HG03135 (cell line): Measurements from ENCODE around the gene STK32C.

Experiments
- ATAC-seq: cut with Tn5 transposase; IDR thresholded peaks from one replicate; pipeline ENCODE4 v1.9.1; 2021; ENCODE audit warnings: mild to moderate bottlenecking, moderate library complexity; ENCODE audit not compliant: unreplicated experiment

STK32C gene

GRCh38 chr10:132189016-132189415, 118.7 kb downstream of the STK32C start:
- ATAC-seq = no peak

GRCh38 chr10:132188331-132188730, 119.4 kb downstream of the STK32C start:
- no peak for ATAC-seq

DNA sequence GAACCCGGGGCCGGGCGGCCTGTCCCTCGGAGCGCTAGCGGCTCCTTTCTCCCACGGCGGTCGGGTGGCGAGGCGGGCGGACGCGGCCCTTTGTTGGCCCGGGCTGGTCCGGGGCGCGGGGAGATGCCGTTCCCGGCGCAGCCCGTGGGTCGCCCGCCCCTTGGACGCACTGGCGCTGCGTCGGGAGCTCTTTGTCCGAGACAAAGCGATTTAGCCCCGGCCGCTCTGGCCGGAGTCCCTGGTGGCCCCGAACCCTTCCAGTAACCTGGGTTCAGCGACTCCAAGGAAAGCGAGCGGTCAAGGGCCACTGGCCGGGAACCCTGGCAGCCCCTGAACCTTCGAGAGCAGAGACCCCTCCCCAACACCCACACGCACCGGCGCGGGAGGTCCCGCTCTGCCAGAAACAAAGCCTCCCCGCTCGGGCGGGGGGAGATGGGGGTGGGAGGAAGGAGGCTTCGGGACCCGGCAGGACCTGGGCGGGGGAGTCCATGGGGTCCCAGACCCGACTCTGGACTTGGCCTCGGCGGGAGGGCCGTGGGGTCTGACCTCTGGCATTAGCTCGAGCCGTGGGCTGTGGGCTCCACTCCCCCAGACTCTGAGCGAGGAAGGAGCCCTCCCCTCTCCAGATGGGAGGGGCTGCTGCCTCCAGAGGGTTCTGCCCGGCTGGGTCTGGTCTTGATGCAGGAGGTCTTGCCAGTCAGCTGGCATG, 120.2 kb downstream of the STK32C start:
- no peak for ATAC-seq

- ATAC-seq = no peak
These were observed 121.0 kb downstream of the STK32C start, which contains the start of gene DPYSL4 for GRCh38 chr10:132186488-132187429. TSS of gene DPYSL4 (plus strand) at chr10:132186948. CDS start at chr10:132187064, 116 bp downstream.

DNA sequence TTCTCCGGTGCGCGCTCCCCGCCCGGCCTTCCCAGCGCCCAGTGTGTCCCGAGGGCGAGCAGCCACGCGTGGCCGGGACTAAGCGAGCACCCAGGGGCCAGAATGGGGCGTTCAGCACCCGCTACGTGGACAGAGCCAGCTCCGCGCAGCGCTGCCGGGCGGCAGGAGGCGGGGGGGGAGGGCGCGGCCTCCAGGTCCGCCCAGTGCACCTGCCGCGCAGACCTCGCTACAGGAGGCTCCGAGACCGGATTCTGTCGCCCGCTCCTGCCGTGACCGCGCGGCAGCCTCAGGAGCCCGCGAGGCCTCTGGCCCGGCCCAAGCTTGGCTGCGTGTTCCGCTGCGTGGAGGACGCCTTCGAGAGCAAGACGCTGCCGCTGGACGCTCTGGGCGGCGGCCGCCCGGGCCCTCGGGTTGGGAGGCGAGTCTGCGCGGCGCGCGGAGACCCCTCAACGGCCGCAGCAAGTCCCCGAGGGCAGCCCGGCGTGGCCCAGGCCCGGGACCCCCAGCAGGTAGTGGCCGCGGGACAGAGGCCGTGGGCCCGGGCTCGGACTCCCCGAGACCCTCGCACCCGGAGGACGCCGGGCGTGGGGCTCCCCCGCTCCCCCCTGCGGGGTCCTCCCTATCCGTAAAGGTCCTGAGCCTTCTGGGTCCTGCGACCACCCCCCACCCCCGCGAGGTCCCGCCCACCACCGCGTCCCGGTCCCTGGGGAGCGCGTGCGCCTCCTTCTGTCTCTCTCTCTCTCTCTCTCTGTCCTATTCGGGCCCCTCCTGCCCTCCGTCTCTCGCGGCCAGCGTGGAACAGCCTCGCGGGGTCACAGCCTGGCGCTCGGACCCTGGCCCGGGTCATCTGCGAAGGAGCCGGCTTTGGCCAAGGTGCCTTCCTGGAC, 121.9 kb downstream of the STK32C start:
- no peak for ATAC-seq

- ATAC-seq = no peak
These were observed 122.7 kb downstream of the STK32C start for GRCh38 chr10:132184816-132185593.

DNA sequence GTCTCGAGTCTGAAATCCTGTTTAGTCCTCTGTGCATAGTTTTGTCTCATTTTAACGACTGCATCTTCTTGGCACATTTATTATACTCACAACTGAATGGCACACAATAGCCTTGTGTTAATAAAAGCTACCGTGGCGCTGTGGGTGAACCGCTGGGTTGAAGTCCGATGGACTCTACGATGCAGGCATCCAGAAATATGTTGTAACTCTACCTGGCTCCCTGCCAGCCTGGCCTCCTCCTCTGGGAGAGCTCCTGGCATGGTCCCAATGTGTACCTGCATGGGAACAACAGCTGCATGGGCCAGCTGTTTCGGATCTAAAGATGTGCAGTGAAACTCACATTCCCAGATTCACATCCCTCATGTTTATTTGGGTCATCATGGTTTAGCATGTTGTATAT, 124.7 kb downstream of the STK32C start:
- ATAC-seq = no peak

- ATAC-seq = no peak
These were observed 125.2 kb downstream of the STK32C start for GRCh38 chr10:132182591-132182990.

DNA sequence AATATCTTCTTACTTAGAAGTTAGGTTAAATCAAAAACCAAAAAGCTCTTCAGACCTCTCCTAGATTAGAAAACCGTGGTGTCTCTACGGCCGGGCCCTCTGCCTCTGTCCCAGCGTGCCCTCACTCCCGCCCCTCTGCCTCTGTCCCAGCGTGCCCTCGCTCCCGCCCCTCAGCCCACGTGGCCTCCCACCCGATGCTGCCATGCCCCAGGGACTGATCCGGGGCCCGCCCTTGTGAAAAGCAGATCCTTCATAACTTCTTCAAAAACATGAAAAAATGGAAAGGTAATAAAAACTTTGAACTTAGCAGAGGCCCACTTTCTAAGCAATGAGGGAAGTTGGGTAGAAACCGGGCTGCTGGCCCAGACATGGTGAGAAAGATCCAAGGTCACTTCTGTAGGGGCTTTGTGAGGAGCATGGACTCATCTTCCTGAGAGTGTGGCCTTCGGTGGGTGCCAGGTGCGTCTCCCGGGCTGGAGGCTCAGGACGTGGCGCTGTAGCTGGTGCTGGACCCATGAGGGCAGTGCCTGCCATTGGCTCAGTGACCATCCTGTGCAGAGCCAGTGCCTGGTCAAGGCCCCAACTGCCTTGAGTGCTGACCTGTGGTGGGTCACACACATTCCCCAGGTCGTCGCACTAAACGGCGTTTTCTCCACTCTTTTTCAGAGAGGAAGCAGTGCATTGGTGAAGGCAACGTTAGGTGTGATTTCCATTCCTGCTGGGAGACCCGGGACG, 125.9 kb downstream of the STK32C start:
- ATAC-seq = no peak

- no peak for ATAC-seq
These were observed 127.0 kb downstream of the STK32C start for GRCh38 chr10:132180736-132181135.

GRCh38 chr10:132179551-132180392, 128.0 kb downstream of the STK32C start:
- no peak for ATAC-seq

DNA sequence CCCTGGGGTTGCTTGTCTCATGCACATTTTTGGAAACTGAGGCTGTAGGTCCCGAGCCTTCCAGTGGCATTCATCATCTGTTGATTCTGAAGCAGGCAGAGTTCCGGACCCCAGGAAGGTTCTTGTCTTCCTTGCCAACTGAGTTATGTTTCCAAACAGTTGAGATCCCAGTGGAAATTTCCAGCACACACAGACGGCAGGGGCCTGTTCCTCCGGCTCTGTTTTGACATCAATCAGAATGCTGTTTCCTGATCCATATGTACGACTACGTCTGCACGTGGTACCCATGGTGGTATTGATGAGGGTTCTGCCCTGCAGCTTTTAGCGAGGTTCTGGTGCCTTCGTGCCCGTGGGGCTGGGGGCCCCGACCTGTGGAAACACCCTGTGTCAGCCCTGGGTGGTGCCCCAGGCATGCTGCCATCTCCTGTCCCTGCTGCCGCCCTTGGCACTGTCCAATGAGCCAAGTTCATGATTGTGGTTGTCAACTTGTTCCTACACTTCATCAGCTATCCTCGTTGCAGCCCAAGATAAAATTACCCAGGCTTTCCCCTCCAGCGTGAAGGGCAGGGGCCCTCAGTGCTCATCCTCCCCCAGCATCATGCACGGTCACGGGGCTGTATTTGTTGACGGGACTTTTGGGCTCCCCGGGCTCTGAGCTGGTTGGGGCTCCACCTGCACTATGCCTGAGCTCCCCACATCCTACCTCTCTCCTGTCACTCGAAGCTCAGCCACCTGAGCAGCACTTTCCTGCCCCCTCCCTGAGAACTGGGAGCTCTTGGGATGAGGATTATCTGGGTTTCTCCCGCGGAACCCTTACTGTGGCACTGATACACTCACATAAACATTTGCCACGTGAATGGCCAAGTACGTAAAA, 128.8 kb downstream of the STK32C start:
- no peak for ATAC-seq

DNA sequence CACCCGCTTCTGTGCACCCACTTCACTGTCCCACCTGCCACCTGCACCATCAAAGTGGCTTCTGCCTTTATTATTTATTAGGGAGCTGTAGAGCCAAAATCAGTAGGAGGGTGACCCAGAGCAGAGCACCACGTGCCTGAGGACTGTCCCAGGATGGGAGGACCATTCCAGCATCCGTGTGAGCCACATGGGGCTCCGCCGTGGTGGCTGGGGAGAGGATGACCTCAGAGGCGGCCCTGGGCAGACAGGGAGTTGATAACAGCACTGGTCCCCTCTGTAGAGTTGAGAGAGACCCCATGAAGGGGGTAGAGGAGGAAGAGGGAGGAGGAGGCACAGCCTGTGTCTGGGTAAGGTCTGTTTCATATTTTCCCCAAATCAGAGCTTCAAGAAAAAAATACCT, 129.7 kb downstream of the STK32C start:
- ATAC-seq = no peak

DNA sequence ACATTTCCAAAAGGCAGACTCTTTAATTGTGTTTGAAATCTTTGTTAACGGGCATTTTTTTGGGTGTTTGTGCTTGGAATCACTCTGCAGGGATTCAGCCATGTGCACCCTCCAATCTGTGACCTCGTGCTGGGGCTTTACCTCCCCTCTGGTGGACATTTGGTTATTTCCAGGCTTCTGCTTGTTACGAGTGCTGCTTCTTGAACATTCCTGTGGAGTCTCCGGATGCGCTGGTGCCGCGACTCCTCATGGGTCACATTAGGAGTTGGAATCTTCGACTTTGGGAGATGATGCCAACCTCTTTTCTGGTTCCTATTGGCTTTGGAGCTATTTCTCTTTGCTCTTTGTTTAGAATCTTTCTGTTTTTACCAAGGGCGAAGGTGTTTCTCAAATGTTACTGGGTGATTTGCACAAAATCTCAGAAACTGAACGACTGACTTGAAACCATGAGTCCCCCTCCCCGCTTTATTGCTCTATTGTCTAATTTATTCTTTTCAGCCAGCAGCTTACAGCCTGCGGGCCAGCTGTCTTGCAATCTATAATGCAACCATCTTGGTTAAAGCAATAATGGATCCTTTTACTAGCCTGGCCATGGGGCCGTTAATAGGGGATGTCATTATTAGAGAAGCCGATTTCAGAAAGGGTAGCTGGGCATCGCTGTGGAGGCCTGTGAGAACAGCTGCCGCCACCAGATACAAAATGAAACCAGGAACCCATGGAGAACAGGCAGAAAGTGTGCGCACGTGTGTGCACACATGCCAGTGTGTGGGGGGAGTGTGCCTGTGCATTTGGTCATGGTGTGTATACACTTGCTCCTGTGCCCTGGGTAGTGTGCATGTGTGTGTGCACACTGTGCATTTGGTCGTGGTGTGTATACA, 130.9 kb downstream of the STK32C start:
- ATAC-seq = no peak

DNA sequence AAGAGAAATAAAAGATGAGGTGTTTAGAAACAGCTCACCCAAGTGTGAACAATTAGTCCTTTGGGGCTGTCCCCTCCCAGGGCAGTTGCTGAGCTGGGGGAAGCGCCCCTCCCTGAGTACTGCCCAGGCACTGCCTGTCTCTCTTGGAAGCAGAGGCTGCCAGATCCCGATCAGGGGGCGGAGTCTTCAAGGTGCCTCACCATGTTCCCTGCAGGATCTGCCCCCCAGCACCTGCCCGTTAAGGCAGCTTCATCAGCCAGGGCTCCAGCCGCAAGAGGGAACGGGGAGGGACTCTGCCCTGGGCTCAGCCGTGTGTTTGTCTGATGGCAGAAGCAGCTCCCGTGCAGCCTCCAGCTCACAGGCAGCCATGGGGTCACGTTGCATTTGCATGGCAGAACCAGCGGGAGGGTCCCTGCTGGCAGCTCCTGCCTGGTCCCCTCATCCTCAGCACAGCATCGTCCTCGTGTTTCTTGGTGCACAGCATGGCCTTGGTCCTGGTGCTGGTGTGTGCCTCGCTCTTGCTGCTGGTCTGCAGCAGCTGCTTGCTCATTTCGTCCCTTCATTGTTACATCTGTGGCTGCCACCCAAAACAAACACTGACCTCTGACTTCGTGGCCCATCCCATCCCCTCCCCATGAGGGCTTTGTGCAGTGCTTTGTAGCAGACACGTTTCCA, 131.7 kb downstream of the STK32C start:
- no peak for ATAC-seq

- no peak for ATAC-seq
These were observed 132.3 kb downstream of the STK32C start for GRCh38 chr10:132175408-132175807.
